Hematopoietic multipotent progenitor cell treated with erythropoietin and hydrocortisone succinate and interleukin-3 and kit ligand, for 8 days (in vitro differentiated cells): ENCODE measurements around the gene PLA2G12A.
A peak's percentile ranks its signal among the peaks of the same experiment; 100 is the strongest.

Source experiments
- DNase-seq: peaks from one replicate; pipeline ENCODE4 v3.0.0-alpha.2; 2015

PLA2G12A gene

DNA sequence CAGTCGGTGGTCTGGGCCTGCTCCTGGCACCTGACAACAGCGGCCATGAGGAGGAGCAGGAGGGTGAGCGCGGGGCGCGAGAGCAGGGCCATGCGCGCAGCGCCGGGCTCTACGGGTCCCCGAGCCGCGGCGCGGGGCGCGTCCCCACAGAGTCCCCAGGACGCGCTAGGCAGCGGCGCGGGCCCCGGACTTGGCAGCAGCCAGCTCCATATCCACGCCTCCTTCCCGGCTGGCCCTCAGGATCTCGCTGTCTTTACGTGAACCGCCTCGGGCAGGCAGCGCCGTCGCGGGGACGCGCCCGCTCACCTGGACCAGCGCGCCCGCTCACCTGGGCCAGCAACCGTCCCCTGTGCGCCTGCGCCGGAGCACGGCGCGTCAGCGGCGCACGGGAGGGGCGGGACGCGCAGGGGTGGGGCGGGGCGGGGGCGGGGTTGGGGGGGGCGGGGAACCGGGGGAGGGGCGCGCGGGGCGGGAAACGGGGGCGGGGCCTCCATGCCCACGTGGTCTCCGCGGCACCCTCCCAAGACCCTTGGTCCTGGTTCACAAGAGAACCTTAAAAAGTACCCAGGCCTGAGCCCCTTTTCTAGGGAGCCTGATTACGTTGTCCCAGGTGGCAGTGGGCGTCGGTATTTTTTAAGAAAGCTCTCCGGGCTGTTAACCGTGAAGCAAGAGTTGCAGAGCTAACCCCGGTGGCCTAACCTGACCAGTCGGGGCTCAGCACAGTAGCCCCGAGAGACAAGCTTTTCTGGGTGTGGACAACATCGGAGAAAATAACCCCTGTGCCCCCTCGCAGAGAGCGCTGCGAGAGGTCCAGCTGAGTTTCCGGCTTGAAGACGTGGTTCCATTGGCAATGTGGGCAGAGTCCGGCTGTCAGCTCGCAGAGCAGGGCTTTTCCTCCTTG is at the start of gene PLA2G12A:
Gene PLA2G12A (minus strand): TSS at position 353 of the 901 bp plus-strand sequence. CDS start 261 bp downstream, at position 92.
- DNase-seq, result peak; percentile 65

DNA sequence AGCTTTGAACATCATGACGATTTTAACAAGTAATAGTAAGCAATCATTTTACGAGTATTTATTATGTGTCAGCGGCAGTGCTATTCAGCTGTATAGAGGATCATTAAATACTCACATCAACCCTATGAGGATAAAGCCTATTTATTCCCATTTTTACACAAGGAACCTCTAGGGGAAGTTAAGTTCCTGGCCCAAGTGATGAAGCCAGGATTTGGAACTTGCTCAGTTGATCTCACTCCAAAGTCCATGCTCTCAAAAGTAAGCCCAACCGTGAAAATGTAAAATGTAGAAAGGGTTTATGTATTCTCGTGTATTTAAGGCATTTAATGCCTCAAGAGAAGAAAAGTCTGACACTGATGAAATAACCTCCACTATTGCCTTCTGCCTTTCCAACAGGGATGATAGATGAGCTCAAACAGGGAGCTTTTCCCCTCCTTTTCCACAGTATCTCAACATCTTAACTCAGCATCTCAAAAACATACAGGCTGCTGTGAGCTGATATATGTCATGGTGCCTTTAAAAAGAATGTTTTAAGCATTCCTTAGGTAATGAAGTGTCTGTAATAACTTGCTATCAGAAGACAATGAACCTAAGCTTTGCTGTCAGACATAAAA is 35.0 kb upstream of the PLA2G12A start:
- no peak for DNase-seq

DNA sequence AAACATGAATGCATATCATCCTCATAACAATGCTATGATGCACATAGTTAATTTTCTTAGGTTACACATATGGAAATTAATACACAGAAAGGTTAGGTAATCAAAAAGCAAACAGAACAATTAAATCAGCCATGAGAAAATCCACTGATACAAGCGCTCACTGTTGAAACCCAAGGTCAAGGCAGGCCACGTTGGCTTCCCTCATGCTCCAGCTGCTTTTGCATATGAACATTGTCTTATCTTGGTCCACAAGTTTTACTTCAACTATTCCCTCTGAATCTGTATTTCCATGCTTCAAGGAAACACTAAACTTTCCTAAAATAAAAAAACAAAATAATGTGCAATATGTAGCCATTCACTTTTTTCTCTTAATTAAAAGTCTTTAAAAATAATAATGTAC is 34.5 kb upstream of the PLA2G12A start:
- no peak for DNase-seq

DNA sequence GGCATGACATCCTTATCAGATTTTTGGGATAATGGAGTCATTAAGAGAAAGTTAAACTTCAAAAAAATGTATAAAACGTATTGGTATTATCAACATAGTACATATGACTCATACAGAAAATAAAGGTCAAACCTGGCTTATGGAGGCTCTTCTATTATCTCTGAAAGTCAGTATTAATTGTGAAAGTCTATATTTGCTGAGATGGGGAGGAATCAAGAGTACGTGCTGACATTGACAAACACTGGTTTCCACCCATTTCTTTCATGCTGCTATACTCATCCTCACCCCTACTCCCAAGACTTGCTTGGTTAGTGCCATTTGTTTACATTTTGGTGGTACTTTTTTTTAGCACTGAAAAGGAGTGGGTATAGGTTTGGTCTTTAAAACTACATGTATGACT is 30.8 kb upstream of the PLA2G12A start:
- DNase-seq, result no peak

DNA sequence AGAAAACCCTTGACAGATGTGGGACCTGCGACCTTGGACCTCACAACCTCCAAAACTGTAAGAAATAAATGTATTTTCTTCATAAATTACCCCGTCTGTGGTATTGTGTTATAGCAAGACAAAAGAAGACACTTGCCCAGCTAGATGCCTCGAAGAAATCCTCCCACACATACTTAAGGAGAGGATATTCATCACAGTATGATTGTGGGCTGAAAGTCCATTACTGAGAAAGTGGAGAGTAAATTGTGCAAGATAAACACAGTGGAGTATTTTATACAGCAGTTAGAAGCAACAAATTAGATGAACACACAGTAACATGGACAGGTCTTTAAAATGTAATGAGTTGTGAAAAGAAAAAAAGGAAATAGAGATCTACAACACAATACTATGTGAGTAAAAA is 25.8 kb upstream of the PLA2G12A start:
- DNase-seq, result no peak

DNA sequence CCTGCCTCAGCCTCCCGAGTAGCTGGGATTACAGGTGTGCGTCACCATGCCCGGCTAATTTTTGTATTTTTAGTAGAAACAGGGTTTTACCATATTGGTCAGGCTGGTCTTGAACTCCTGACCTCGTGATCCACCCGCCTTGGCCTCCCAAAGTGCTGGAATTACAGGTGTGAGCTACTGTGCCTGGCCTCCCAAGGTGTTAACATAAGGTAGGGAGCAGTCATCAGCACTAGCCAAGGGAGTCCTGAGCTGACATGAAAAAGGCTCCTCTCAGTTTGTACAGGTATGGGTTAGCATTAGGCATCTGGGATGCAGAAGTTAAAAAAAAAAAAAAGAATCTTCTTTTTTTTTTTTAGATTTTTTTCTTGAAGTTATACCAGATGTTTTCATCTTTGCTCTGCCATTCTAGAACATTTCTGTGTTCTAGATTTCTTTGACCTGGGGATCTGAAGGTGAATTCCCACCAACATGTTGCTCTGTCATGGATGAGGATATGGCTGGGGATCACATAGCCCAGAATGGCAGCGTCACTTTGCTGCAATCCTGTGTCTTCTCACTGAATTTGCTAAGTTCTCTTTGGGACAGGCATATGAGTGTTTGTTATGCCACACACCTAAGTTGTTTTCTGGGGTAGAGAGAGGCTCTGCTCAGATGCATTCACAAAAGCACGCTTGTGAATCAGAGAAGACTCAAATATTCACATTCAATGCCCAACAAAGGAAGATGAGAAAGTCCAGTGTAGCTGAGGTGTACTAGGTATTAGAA is 24.4 kb upstream of the PLA2G12A start:
- DNase-seq, result no peak

DNA sequence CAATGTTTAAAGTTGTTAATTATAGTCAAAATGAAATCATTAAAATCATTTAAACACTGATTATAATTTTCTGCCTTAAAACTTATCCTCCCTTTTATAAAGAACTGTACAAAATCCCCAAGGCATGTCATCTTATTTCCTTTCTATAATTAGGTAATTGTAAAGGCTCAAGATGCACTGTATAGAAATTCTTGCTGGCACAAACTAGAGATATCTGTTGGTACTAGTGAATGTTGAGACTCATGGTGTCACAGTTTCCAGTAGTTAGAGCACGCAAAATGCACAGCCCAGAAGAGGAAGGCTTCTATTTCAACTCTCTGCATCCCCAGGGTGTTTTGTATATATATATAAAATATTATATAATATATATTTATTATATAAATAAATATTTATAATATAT is 22.7 kb upstream of the PLA2G12A start:
- peak; percentile 15 for DNase-seq

DNA sequence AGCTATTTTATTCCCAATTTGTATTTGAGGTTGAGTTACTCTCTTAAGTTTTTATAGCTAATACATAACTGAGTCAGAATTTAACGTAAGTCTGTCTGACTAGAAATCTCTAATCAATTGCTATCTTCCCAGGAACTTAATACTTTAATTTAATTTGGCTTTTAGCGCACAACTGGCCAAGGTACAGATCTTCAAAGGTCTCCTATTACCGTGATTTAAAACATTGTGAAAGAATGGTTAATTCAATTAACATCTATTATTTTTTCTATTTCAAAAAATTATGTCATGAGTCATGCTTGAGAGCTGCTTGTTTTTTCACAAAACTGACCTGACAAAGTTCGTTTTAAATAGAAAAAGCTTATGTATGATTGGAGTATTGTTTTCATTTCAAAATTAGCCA is 22.0 kb upstream of the PLA2G12A start:
- no peak for DNase-seq

DNA sequence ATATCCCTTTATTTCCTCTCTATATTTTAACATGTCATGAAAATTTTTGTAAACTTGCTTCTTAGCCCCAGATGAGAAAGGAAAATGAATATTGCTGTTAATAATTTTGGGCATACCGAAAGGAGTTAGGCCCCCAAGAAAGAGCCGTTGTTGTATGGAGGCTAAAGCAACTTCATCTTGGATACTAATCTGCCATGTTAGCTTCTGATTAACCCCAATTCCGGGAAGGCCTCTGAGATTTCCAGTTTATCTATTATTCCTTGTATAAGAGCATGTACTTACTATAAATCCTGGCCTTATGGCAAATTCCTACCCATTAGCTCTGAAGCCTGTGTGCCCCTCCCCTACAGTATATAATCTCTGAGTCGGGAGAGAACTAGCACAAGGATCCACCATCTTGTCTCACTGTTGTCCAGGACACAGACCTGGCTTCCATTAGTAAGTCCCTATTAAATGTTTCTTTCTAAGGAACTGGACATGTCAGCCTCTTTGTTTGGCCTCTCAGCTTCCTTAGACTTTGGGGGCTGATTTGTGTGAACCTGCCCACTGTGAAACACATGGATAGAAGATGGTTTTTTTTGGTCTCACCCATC is 20.9 kb upstream of the PLA2G12A start:
- DNase-seq, result no peak

DNA sequence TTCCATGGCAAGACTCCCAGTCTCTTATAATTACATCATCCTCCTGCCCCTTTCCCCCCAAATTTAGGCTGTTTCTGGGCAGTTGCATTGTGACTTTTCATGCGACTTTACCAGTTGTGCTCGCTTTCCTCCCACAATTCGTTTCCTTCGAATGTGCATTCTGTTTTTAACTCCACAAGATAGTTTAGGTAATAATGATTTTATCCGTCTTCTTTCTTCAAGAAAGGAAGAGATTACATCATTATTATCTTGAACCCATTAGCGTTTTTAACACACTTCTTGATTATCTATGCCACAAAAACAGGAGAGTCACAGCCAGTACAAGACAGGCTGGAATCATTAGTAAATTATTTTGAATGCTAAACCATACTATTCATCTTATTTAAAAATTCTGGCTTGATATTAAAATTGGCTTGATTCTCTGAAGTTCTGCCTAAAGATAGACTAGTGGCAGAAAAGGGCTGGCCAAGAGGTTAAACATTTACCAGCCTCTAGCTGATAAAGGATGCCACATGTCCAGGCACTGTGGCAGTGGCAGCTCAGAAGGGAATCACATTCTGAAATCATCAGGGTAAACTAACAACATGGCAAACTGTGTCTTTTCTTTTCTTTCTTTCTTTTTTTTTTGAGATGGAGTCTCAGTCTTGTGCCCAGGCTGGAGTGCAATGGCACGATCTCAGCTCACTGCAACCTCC is 19.7 kb upstream of the PLA2G12A start:
- DNase-seq, result no peak

DNA sequence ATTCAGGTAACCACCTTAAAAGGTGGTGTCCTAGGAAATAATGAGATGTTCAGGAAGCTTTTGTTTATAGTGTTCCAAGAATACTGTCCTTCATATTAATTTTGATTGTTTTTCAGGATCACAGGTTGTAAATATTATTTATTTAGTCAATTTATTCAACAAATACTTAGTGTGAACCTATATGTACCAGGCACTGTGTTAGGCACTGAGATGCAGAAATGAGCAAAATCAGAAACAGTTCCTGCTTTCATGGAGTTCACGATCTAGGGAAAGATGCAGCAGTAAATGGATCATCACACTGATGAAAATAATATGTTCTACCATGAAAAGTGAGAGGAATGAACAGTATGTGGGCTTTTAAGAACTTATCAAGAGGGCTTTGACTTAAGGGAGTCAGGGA is 18.2 kb upstream of the PLA2G12A start:
- DNase-seq, result no peak

DNA sequence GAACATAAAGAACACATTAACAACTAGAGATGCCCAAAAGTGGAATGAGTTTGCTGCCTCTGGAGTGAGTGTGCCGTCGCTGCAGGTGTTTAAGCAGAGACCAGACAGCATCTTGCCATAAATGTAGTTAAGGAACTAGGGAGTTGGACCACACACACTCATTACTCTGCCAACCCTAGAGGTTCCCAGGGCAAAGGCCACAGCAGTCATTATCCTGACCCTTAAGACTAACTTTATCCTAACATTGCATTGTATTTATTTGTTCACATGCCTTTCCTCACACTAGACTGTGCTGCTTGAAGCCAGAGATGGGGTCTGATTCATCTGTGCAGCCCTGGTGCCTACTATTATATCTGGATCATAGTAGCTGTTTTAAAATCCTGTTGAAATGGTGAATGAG is 16.9 kb upstream of the PLA2G12A start:
- DNase-seq, result no peak

DNA sequence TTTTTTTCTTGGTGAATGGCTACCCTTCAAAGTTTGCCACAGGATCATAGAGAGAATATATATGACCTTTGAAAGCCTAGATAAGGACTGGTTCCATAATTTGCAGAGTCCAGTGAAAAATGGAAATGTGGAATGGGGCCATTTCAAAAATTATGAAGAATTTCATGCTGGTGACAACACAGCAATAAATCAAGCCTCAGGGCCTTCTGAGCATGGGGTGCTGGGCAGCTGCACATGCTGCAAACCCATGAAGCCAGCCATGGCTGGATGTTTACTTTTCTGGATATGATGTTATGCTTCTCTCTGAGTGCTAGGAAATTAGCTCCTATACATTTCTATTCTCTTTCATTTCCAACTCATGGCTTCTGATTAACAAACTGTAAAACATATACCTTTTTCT is 16.0 kb upstream of the PLA2G12A start:
- no peak for DNase-seq

DNA sequence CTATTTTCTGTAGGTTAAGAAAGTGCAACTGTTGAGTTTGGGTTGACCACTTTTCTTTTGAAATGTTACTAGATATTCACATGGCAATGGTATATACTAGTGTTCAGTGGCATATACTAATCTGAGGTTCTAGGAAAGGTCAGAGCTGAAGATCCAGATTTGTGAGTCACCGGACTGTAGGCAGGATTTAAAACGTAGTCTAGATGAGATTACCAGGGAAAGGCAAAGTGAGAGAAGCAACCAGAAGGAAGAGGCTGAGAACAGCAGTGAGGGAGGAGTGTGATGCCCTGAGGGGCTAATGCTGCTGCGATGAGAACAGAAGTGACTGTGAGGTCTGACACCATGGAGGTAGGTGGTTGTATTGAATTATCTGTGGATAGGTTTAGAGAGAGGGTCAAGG is 9.7 kb upstream of the PLA2G12A start:
- DNase-seq, result no peak

DNA sequence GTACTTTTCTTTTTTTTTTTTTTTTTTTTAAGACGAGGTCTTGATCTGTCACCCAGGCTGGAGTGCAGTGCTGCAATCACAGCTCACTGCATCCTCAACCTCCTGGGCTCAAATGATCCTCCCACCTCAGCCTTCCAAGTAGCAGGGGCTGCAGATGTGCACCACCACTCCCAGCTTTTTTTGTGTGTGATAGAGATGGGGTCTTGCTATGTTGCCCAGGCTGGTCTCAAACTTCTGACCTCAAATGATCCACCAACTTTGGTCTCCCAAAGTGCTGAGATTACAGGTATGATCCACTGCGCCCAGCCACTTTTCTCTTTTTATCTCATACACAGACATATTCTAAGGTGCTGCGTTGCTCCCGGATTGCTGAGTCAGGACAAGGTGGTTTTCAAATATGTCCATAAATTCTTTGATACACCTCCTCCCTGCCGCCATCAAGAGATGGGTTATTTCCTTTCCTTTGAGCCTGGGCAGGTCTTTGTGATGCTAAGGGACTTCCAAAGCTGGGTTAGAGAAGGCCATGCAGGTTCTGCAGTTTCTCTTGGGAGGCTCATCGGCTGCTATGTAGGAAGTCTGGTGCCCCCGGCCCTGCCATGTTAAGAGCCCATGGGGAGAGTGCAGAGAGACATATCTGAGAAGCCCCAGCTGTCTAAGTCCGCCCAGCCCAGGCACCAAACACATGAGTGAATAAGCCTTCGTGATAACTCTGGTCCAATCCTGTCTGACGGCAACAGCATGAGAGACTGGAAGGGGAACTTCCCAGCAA is 8.4 kb upstream of the PLA2G12A start:
- DNase-seq, result no peak

DNA sequence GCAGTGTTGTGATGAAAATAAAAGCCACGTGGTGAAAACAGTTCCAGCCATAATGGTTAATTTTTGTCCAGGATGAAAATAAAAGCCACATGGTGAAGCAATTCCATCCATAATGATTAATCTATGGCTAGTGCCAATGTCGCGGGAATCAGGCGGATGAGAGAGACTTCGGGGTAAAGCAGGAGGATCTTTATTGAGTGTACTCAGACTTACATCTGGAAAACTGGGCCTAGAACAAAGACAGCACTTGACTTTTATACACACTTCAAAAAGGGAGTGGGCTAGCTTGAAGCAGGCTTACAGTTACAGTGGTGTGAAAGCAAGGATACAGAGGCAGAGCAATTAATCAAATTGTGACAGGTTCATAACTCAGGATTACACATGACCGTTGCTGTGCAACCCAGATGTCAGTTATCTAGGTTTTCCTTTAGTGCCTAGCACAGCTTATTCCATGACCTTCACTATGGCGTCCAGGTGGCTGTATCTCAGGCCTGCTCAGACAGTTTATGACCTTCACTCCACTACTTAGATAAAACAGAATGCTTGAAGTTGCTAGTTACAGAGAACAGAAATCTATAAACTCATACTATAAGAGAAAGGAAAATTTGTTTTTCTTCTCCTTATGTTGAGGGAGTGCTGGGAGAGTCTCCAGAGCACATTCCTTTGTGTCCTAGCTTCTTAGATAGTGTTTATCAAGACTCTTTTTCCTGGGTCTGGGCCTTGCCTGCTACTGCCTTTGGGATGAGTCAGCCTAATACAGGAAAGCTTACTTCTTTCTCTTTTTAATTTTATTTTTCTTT is 5.9 kb upstream of the PLA2G12A start:
- DNase-seq, result no peak

DNA sequence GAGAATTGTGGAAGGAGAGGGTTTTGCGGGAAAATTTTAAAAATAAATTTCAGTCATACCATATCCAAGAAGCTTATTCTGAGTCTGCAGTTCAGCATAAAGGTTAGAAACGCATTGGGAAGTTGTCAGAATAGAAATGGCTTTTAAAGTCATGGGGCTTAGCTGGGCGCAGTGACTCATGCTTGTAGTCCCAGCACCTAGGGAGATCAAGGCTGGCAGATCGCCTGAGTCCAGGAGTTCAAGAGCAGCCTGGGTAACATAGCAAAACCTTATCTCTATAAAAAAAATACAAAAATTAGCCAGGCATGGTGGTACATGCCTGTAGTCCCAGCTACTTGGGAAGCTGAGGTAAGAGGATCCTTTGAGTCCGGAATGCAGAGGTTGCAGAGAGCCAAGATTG is 3.9 kb upstream of the PLA2G12A start:
- peak; percentile 18 for DNase-seq

DNA sequence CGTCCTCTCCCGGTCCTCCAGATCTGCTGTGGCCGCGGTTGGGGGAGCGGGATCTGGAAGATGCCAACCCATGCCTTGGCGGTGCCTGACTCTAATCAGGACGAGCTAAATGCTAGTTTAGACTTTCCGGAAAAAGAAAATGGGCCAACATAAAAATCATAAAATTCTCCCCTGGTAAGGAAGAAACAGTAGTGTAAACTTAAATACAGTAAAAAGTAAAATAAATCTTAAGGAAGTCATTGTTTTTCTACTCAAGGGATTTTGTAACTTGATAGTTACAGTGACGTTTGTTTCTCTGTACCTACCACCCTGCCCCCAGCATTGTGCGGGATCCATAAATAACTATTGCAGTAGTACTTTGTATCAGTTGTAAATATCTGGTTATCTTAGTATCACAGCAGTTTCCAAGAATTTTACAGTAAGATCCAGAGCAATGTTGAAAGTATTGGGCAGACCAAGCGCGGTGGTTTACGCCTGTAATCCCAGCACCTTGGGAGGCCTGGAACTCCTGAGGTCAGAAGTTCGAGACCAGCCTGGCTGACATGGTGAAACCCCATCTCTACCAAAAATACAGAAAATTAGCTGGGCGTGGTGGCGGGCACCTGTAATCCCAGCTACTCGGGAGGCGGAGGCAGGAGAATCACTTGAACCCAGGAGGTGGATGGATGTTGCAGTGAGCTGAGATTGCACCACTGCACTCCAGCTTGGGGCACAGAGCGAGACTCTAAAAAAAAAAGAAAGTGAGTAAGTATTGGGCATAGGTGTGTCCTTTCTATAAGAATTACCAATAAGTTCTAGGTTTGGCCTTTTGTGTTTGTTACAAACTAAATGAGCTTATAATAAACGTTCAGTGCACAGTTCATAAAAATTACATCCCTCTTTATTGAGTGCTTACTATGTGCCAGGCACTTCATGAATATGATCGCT is 1.0 kb upstream of the PLA2G12A start:
- no peak for DNase-seq

DNA sequence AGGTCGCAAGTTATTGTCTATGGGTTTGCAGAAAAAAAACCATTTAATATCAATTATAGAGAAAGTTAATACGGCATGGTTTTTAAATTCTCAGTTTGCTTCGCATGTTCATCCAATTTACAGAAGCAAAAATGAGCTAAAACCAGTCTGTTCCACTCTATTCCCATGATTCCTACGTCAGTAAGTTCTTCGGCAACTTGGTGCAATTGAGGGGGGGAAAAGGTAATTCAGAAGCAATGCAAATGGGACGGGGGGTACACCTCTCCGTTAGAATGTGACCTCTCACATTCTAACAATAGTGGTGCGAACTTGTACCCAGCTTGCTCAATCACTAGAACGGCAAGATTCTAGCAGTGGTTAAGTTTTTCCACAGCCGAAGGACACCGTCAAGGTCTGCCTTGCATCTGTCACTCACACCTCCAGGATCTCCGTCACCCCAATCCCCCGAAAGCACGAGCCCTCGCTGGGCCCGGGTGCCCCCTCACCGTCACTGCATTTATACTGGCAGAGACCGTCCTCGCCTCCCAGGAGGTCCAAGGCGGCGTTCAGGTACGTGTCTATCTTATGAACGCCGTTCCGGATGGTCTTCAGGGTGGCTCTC is 653 bp downstream of the PLA2G12A start:
- peak; percentile 31 for DNase-seq
